HCT116 (cell line): ENCODE measurements around the gene POC1A. TPM values are rescaled to one million over a fixed set of nuclear protein-coding genes. Genes with fewer than 3 reads are reported as not detected.

Experiments
- ATAC-seq: fragments of 200-7000 bp; cut with Tn5 transposase; 2 replicates; pipeline ENCODE4 v1.9.1; 2020; ENCODE audit warnings: mild to moderate bottlenecking, moderate library complexity
- BruUV-seq: library from RNA; stranded (reverse); fragments of 400-500 nt; replicated peaks from 2 replicates; lab custom pipeline; 2021; lab: Mats Ljungman, UMichigan
- CTCF ChIA-PET: fragments of 300-600 bp; sonication (Branson Sonifier 250); formaldehyde crosslinking; loops from one replicate; lab custom pipeline; 2021; ENCODE audit warnings: antibody characterized with exemption; lab: Charles Lee
- POLR2A ChIA-PET: fragments of 300-600, 350-600 bp; sonication (Branson Sonifier 250); formaldehyde crosslinking; loops from one replicate; lab custom pipeline; 2021; ENCODE audit warnings: antibody characterized with exemption; lab: Charles Lee
- RAD21 ChIA-PET, 2 experiments: fragments of 300-600 bp; sonication (Branson Sonifier 250); formaldehyde crosslinking; loops; one replicate each; lab custom pipeline; 2023; ENCODE audit warnings: low total read pairs in 2 of 2; ENCODE audit not compliant: uncharacterized antibody in 2 of 2, unreplicated experiment in 2 of 2, low non-redundant PET in 1 of 2; lab: Charles Lee
- DNase-seq: peaks from one replicate; pipeline ENCODE4 v3.0.0-alpha.2; 2010; ENCODE audit warnings: low read depth, low spot score
- H2AFZ ChIP-seq: fragments of 200-600 bp; shearing (Covaris generic), sonication (generic); 2 replicates; pipeline ENCODE4 v1.6.1; 2017; ENCODE audit warnings: low read depth, mixed run types, mixed read lengths, antibody characterized with exemption, low read length; ENCODE audit not compliant: poor library complexity, severe bottlenecking
- H3K27ac ChIP-seq: 2 replicates; pipeline ENCODE4 v1.5.1; 2012; ENCODE audit warnings: low read depth, low read length
- H3K27me3 ChIP-seq: fragments of 200-600 bp; sonication (generic); 2 replicates; pipeline ENCODE4 v1.6.1; 2016; ENCODE audit warnings: mixed run types, low read length, mixed read lengths; ENCODE audit not compliant: insufficient read depth
- H3K36me3 ChIP-seq, 2 experiments: fragments of 200-500 bp in 1 of 2; fragments of 200-600 bp in 1 of 2; sonication (Bioruptor generic) in 1 of 2; sonication (generic) in 1 of 2; 2 replicates each; pipeline versions ENCODE4 v1.5.1 to v1.6.1; 2014 to 2016; ENCODE audit warnings: low read length in 2 of 2, inconsistent platforms in 1 of 2, mixed read lengths in 1 of 2, mixed run types in 1 of 2; ENCODE audit not compliant: insufficient read depth in 2 of 2, control insufficient read depth in 1 of 2
- H3K4me1 ChIP-seq, 2 experiments: fragments of 200-600 bp in 1 of 2; sonication (generic) in 1 of 2; 2 replicates each; pipeline versions ENCODE4 v1.5.1 to v1.6.1; 2012 to 2017; ENCODE audit warnings: low read length in 2 of 2, inconsistent platforms in 1 of 2, mild to moderate bottlenecking in 1 of 2, mixed read lengths in 1 of 2, mixed run types in 1 of 2, moderate library complexity in 1 of 2; ENCODE audit not compliant: insufficient read depth in 2 of 2, control insufficient read depth in 1 of 2
- H3K4me2 ChIP-seq: fragments of 200-600 bp; sonication (generic); 2 replicates; pipeline ENCODE4 v1.6.1; 2017; ENCODE audit warnings: mixed run types, low read length, mixed read lengths
- H3K4me3 ChIP-seq, 2 experiments: fragments of 200-600 bp in 1 of 2; sonication (generic) in 1 of 2; replicated peaks in 1 of 2; 2 replicates each; pipeline ENCODE4 v1.5.1; 2011 to 2016; ENCODE audit warnings: low read length in 2 of 2, control low read depth in 1 of 2, low read depth in 1 of 2, mild to moderate bottlenecking in 1 of 2, mixed read lengths in 1 of 2, mixed run types in 1 of 2
- H3K79me2 ChIP-seq: fragments of 200-600 bp; sonication (generic); 2 replicates; pipeline ENCODE4 v1.6.1; 2017; ENCODE audit warnings: mild to moderate bottlenecking, mixed run types, low read length, moderate library complexity, mixed read lengths; ENCODE audit not compliant: insufficient read depth
- H3K9ac ChIP-seq: fragments of 200-600 bp; sonication (generic); 2 replicates; pipeline ENCODE4 v1.6.1; 2016; ENCODE audit warnings: low read length, mixed read lengths
- H3K9me2 ChIP-seq: fragments of 200-600 bp; sonication (generic), shearing (Covaris generic); 2 replicates; pipeline ENCODE4 v1.6.1; 2017; ENCODE audit warnings: mixed run types, mild to moderate bottlenecking, moderate library complexity; ENCODE audit not compliant: insufficient read depth
- H3K9me3 ChIP-seq, 2 experiments: fragments of 200-500 bp in 1 of 2; fragments of 200-600 bp in 1 of 2; sonication (Bioruptor generic) in 1 of 2; sonication (generic) in 1 of 2; 2 replicates each; pipeline ENCODE4 v1.6.1; 2014 to 2017; ENCODE audit warnings: low read length in 2 of 2, mixed read lengths in 2 of 2, inconsistent platforms in 1 of 2, low read depth in 1 of 2, mild to moderate bottlenecking in 1 of 2, mixed run types in 1 of 2, moderate library complexity in 1 of 2; ENCODE audit not compliant: control insufficient read depth in 1 of 2, insufficient read depth in 1 of 2
- H4K20me1 ChIP-seq: fragments of 200-600 bp; sonication (generic), shearing (Covaris generic); 2 replicates; pipeline ENCODE4 v1.6.1; 2017; ENCODE audit warnings: mixed run types, mild to moderate bottlenecking, moderate library complexity; ENCODE audit not compliant: insufficient read depth
- CBX3 ChIP-seq: IDR thresholded peaks from 2 replicates; pipeline ENCODE4 v1.6.1; 2012; ENCODE audit warnings: low read depth
- CEBPB ChIP-seq: IDR thresholded peaks from 2 replicates; pipeline ENCODE4 v1.6.1; 2012; ENCODE audit warnings: low read depth
- ELF1 ChIP-seq: IDR thresholded peaks from 2 replicates; pipeline ENCODE4 v1.6.1; 2012; ENCODE audit warnings: low read depth, borderline replicate concordance
- EZH2 ChIP-seq: fragments of 200-600 bp; sonication (generic); IDR thresholded peaks from 2 replicates; pipeline ENCODE4 v1.6.1; 2017; ENCODE audit warnings: antibody characterized with exemption, mixed run types
- EZH2phosphoT487 ChIP-seq: fragments of 200-600 bp; IDR thresholded peaks from 2 replicates; pipeline ENCODE4 v1.6.1; 2018; ENCODE audit warnings: antibody characterized with exemption, borderline replicate concordance
- FOSL1 ChIP-seq: IDR thresholded peaks from 2 replicates; pipeline ENCODE4 v1.6.1; 2012; ENCODE audit warnings: low read depth
- MAX ChIP-seq: IDR thresholded peaks from 2 replicates; pipeline ENCODE4 v1.6.1; 2012
- POLR2A ChIP-seq: IDR thresholded peaks from 2 replicates; pipeline ENCODE4 v1.7.0; 2011; ENCODE audit warnings: borderline replicate concordance; ENCODE audit not compliant: insufficient read depth, insufficient read length; ENCODE audit errors: extremely low read depth
- POLR2AphosphoS5 ChIP-seq: IDR thresholded peaks from 2 replicates; pipeline ENCODE4 v1.6.1; 2011; ENCODE audit warnings: mild to moderate bottlenecking, low read depth, low read length, moderate library complexity
- REST ChIP-seq: IDR thresholded peaks from 2 replicates; pipeline ENCODE4 v1.6.1; 2012; ENCODE audit warnings: low read depth
- SIN3A ChIP-seq: IDR thresholded peaks from 2 replicates; pipeline ENCODE4 v1.6.1; 2012; ENCODE audit warnings: low read depth
- SP1 ChIP-seq: IDR thresholded peaks from 2 replicates; pipeline ENCODE4 v1.6.1; 2012; ENCODE audit warnings: low read depth
- SRF ChIP-seq: IDR thresholded peaks from 2 replicates; pipeline ENCODE4 v1.6.1; 2012; ENCODE audit warnings: low read depth
- ZBTB33 ChIP-seq: IDR thresholded peaks from 2 replicates; pipeline ENCODE4 v1.6.1; 2011; ENCODE audit warnings: mild to moderate bottlenecking, low read length, moderate library complexity; ENCODE audit not compliant: insufficient replicate concordance; ENCODE audit errors: extremely low read depth
- ZFX ChIP-seq: fragments of 450-650 bp; IDR thresholded peaks from 2 replicates; pipeline ENCODE4 v1.6.1; 2017
- ZNF274 ChIP-seq: fragments of 200-500 bp; sonication (Bioruptor generic); IDR thresholded peaks from 2 replicates; pipeline ENCODE4 v1.6.1; 2014; ENCODE audit warnings: mild to moderate bottlenecking, low read depth, low read length, inconsistent platforms
- intact Hi-C: fragments of 100-400 bp; cut with micrococcal nuclease; formaldehyde crosslinking; loops from 2 replicates; pipeline ENCODE4 v1.10.0; 2022
- total RNA-seq: library from RNA; stranded (reverse); gene quantifications from one replicate; pipeline ENCODE4 v1.2.1, GENCODE V29; 2021; ENCODE audit not compliant: unreplicated experiment

POC1A gene
- total RNA-seq, 1 experiment from 2014 or later: 34.0 TPM

- no peak overlapping the region for H3K4me3 ChIP-seq
- no peaks in the 10 kb centered on the region for H4K20me1 ChIP-seq
- no TSS peak for BruUV-seq
- ATAC-seq (peak; percentile 46), DNase-seq (no peak)
- TF ChIP-seq ZNF274 (no peak), ZBTB33 (no peak), POLR2A (no peak), EZH2 (no peak), FOSL1 (no peak), POLR2AphosphoS5 (no peak), MAX (no peak), SIN3A (no peak), CBX3 (no peak), EZH2phosphoT487 (no peak), ELF1 (no peak), CEBPB (no peak), REST (no peak), SRF (no peak), ZFX (no peak), SP1 (no peak)
- RAD21 ChIA-PET: no interaction called here
- H3K79me2 ChIP-seq: no peaks in the 10 kb centered on the region
- H3K4me2 ChIP-seq: no peak overlapping the region
- H3K9me3 ChIP-seq: no peaks in the 10 kb centered on the region
- H3K4me1 ChIP-seq: peaks cover 0 to 11% of the 10 kb centered on the region in 2 experiments; a peak in 1 of 4 replicates
- CTCF ChIA-PET: interaction anchor here (1.0 to 2.3 kb wide), 2 partner anchors 10 to 86 kb away, joined by 5 to 7 read pairs; no protein-coding TSS in a partner anchor
- H3K36me3 ChIP-seq: no peaks in the 10 kb centered on the region
- H3K9me2 ChIP-seq: no peaks in the 10 kb centered on the region
- no peak overlapping the region for H2AFZ ChIP-seq
- H3K9ac ChIP-seq: no peak overlapping the region
- POLR2A ChIA-PET: interaction anchor here (0.6 to 1.2 kb wide), 2 partner anchors 9 kb away, joined by 3 to 4 read pairs; no protein-coding TSS in a partner anchor
- intact Hi-C loops: no loop called here
- no peak overlapping the region for H3K27ac ChIP-seq
- H3K27me3 ChIP-seq: no peaks in the 10 kb centered on the region
Observed at GRCh38 chr3:52036829-52037228, 117.4 kb downstream of the POC1A start.
